Measurements from ENCODE around the gene TMEM168. TPM values are rescaled to one million over a fixed set of nuclear protein-coding genes. Genes with fewer than 3 reads are reported as not detected.

Gene TMEM168
- total RNA-seq, 8 experiments from 2014 or later, result 6.7 to 29.7 (median 14.3) TPM

DNA sequence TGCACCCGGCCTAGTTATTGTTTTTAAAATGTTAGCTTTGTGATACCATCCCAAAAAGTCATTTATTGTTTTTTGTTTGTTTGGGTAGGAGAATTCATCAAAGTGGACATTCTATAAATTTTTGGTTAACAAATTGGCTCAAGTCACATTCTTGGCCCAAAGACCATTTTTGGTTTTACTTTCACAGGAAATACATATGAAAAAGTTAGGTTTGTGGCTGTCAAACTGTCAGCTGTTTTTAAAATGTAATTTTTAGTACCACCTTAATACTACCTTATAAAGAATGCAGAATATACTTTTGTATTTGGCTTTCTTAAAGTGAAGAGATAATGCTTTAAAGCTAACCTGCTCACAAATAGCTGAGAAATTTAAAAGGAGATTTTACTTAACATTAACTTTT, 25.1 kb downstream of the TMEM168 start:
- in situ Hi-C loops (cut with MboI; ENCODE audit: low pct_unique_long_range_greater_than_20kb in 2 of 9, low sequenced_read_pairs in 9 of 9, unreplicated experiment in 9 of 9), result no loop called here
- H3K4me1 ChIP-seq (replicated peaks in 1 of 2), result no peaks in the 10 kb centered on the region

DNA sequence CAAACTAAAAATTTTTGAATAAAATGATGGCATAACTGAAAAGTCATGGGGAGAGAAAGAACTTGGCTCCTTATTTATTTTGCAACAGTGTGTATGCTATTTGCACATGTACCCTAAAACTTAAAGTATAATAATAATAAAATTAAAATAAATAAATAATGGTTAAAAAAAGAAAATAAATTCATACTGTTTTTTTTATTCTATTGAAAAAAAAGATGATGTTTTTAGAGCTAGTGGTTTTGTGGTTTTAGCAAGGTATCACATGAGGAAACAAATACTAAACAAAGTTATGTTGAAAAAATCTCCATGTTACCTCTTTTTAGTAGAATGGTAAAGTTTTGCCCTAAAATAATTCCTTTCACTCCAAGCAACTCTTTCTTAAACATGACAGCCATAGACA, 26.2 kb downstream of the TMEM168 start:
- ATAC-seq (replicated peaks in 6 of 8), result no peak
- no peak overlapping the region for H3K4me3 ChIP-seq
- H3K4me1 ChIP-seq (replicated peaks in 1 of 2), result no peaks in the 10 kb centered on the region
- in situ Hi-C loops (cut with MboI; ENCODE audit: low pct_unique_long_range_greater_than_20kb in 2 of 9, low sequenced_read_pairs in 9 of 9, unreplicated experiment in 9 of 9), result no loop called here
- no peak overlapping the region for H3K27ac ChIP-seq

More for the DNA sequence above, 25.1 kb downstream of the TMEM168 start:
- no peak for ATAC-seq (replicated peaks in 6 of 8)
- 90 to 100% (median 100%) methylated on average over 1 of the region's 1 CpG; no CpG with 5 or more reads in 6 of the 10 experiments for WGBS, 10 experiments
- H3K27ac ChIP-seq, result no peak overlapping the region
- no peak overlapping the region for H3K4me3 ChIP-seq

DNA sequence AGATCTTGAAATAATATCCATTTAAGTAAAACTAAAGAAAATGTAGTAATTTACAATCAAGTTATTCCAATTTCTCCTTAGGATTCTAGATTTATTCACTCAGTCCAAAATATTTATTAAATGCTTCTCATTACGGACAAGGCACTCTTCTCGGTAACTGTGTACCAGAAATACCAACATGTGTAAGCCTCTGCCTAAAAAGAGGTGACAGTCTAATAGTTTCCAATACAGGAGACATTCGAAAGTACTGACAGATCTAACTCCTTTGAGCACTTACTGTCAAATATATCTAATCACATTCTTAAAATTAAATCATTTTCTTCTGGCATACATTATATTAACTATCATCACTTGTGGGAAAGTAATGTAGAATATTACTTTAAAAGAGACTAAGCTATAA, 26.9 kb downstream of the TMEM168 start:
- in situ Hi-C loops (cut with MboI; ENCODE audit: low pct_unique_long_range_greater_than_20kb in 2 of 9, low sequenced_read_pairs in 9 of 9, unreplicated experiment in 9 of 9), result no loop called here
- WGBS, 10 experiments, result 78 to 100% (median 95%) methylated on average over 2 to 3 of the region's 3 CpGs
- Histone ChIP-seq H3K4me3 (no peak overlapping the region), H3K4me1 (replicated peaks in 1 of 2) (no peaks in the 10 kb centered on the region), H3K27ac (no peak overlapping the region)
- ATAC-seq (replicated peaks in 6 of 8), result no peak

DNA sequence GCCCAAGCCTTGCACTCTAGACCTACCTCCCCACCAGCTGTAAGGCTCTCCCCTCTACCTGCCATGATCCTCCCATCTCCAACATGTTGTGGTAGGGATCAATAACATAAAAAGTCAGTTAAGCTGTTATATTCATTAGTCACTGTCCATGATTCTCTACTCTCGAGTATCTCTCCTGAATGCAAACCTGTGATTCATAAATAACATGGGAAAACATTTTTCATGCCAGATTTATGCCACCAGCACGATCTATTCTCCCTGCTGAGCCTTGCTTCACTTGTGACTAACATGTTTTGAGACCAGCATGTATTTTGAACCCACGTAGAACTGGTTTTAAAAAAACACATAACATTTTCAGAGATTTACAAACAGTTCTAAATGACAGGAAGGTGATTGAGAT, 30.3 kb downstream of the TMEM168 start:
- Histone ChIP-seq H3K4me3 (no peak overlapping the region), H3K27ac (no peak overlapping the region), H3K4me1 (replicated peaks in 1 of 2) (no peaks in the 10 kb centered on the region)
- WGBS, 10 experiments, result 35 to 100% (median 75%) methylated on average over 1 to 3 of the region's 3 CpGs; no CpG with 5 or more reads in 1 of the 10 experiments
- in situ Hi-C loops (cut with MboI; ENCODE audit: low pct_unique_long_range_greater_than_20kb in 2 of 9, low sequenced_read_pairs in 9 of 9, unreplicated experiment in 9 of 9), result no loop called here
- no peak for ATAC-seq (replicated peaks in 6 of 8)

DNA sequence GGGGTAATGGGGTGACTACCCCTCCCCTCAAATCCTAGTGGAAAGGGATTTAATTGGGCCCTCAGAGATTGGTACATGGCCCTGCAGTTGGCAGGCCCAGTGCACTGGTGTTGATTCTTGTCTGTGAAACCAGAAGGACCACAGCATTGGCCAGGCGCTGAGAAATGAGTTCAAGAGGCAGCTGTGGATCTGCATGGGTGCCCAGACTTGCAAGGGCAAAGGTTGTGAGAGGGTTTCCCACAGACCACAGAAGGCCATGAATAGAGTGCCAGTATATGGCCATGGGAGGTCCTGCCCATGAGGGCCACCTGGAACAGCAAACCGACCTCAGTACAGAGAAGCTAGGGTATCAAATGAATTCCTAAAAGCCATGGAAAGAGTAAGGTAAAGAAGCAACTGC, 32.9 kb downstream of the TMEM168 start:
- Histone ChIP-seq H3K4me1 (replicated peaks in 1 of 2) (no peaks in the 10 kb centered on the region), H3K4me3 (no peak overlapping the region), H3K27ac (no peak overlapping the region)
- in situ Hi-C loops (cut with MboI; ENCODE audit: low pct_unique_long_range_greater_than_20kb in 2 of 9, low sequenced_read_pairs in 9 of 9, unreplicated experiment in 9 of 9), result no loop called here
- no peak for ATAC-seq (replicated peaks in 6 of 8)
- WGBS, 10 experiments, result 83 to 100% (median 90%) methylated on average over 1 to 2 of the region's 2 CpGs; no CpG with 5 or more reads in 7 of the 10 experiments

DNA sequence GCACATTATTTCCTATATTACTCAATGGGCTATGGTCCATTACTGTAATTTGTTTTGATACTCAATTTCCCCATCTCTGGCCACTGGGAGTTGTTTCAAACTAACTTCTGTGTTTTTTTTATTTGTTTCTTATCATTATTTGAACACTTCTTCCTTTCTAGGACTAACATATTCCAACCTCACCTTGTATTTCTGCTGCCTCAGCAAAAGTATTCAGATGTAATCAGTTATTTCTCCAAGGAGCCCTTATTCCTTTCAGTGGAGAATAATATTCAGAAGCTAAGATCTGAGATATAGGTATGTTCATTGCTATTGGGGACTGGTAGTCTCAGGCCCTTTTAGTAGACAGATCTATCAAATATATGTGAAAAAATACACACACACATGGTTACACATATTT, 36.9 kb downstream of the TMEM168 start:
- no peak overlapping the region for H3K4me3 ChIP-seq
- in situ Hi-C loops (cut with MboI; ENCODE audit: low pct_unique_long_range_greater_than_20kb in 2 of 9, low sequenced_read_pairs in 9 of 9, unreplicated experiment in 9 of 9), result no loop called here
- H3K27ac ChIP-seq, result no peak overlapping the region
- no peaks in the 10 kb centered on the region for H3K4me1 ChIP-seq (replicated peaks in 1 of 2)
- no peak for ATAC-seq (replicated peaks in 6 of 8)

DNA sequence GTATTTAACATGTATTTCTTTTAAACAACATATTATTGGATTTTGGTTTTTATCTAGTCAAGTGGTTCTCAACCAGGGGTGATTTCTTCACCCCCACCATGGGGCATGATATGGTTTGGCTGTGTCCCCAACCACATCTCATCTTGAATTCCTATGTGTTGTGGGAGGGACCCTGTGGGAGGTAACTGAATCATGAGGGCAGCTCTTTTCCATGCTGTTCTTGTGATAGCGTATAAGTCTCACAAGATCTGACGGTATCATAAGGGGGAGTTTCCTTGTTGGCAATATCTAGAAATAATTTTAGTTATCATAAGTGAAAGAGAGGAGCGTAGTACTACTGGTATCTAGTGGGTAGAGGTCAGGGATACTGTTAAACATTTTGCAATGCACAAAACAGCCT, 37.6 kb downstream of the TMEM168 start:
- in situ Hi-C loops (cut with MboI; ENCODE audit: low pct_unique_long_range_greater_than_20kb in 2 of 9, low sequenced_read_pairs in 9 of 9, unreplicated experiment in 9 of 9), result no loop called here
- H3K4me1 ChIP-seq (replicated peaks in 1 of 2), result no peaks in the 10 kb centered on the region
- H3K27ac ChIP-seq, result no peak overlapping the region
- WGBS, 10 experiments, result 60 to 100% (median 94%) methylated on average over 1 to 3 of the region's 3 CpGs; no CpG with 5 or more reads in 2 of the 10 experiments
- ATAC-seq (replicated peaks in 6 of 8), result no peak
- H3K4me3 ChIP-seq, result no peak overlapping the region

DNA sequence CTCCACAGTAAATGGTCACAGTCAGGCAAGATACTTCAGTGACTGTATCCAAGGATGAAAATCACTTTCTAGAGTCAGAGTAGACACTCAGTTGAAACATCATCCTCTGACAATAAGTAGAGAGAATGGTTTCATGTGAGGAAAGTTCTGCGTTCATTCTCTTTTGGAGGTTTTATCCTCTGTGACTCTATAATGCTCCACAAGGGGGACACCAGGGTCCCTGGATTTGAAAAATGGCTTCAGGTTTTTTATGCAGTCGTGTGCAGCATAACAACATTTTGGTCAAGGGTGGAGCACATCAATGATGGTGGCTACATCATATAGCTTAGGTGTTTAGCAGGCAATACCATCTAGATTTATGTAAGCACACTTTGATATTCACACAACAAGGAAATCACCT, 40.4 kb downstream of the TMEM168 start:
- in situ Hi-C loops (cut with MboI; ENCODE audit: low pct_unique_long_range_greater_than_20kb in 2 of 9, low sequenced_read_pairs in 9 of 9, unreplicated experiment in 9 of 9), result no loop called here
- H3K4me3 ChIP-seq, result no peak overlapping the region
- no peaks in the 10 kb centered on the region for H3K4me1 ChIP-seq (replicated peaks in 1 of 2)
- H3K27ac ChIP-seq, result no peak overlapping the region
- 7 to 79% (median 58%) methylated on average over 1 to 2 of the region's 2 CpGs; no CpG with 5 or more reads in 4 of the 10 experiments for WGBS, 10 experiments
- ATAC-seq (replicated peaks in 6 of 8), result no peak

DNA sequence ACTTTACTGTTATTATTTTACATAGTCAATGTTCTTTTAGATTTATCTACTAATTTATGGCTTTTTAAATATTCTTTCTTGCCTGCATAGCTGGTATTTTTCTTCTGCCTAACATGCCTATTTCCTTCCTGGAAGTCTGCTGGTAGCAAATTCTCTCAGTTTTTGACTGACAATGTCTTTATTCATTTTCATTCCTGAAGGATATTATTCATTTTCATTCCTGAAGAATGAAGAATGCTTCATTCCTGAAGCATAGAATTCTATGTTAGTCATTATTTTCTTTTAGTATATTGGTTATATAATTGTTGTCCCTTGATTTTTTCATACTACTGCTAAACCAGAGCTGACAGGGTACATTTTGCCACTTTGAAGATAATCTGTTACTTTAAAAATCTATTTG, 41.8 kb downstream of the TMEM168 start:
- ATAC-seq (replicated peaks in 6 of 8), result no peak
- H3K4me1 ChIP-seq (replicated peaks in 1 of 2), result no peaks in the 10 kb centered on the region
- no peak overlapping the region for H3K27ac ChIP-seq
- in situ Hi-C loops (cut with MboI; ENCODE audit: low pct_unique_long_range_greater_than_20kb in 2 of 9, low sequenced_read_pairs in 9 of 9, unreplicated experiment in 9 of 9), result no loop called here
- H3K4me3 ChIP-seq, result no peak overlapping the region

DNA sequence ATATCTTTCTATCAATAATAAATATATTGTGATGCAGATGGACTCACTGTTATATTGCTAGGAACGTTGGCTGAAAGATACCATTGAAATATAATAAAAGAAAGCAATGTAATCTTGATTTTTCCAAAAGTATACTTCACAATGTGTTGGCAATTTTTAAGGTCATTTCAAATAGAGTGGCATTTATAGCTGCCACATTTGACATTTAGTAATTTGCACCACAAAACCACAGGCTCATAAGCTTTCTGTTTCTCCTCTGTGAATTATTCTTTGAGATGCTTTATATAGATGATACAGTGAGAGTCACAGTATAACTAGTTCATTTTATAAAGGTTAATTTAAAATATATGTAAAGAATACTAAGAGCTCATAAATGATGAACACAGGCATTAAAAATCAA, 44.6 kb downstream of the TMEM168 start:
- in situ Hi-C loops (cut with MboI; ENCODE audit: low pct_unique_long_range_greater_than_20kb in 2 of 9, low sequenced_read_pairs in 9 of 9, unreplicated experiment in 9 of 9), result no loop called here
- no peak overlapping the region for H3K4me3 ChIP-seq
- ATAC-seq (replicated peaks in 6 of 8), result no peak
- 0 to 83% (median 59%) methylated on average over 1 of the region's 1 CpG for WGBS, 10 experiments
- no peaks in the 10 kb centered on the region for H3K4me1 ChIP-seq (replicated peaks in 1 of 2)
- H3K27ac ChIP-seq, result no peak overlapping the region

DNA sequence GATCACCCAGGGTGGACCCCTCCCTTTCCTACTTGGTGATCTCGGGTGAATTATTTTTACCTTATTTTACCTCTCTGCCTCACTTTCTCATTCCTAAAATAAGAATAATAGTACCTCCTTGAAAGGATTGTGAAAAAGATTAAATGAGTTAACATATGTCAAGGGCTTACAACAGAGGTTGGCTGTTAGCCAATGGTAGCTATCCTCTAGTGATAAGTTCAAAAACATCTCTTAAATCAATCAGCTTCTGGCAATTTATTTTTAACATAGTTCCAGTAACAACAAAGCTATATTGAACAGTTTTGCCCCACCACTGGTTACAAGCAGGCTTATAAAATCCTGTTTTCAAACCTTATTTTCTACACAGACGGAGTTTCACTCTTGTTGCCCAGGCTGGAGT, 45.4 kb downstream of the TMEM168 start:
- no peak overlapping the region for H3K27ac ChIP-seq
- 0 to 100% (median 83%) methylated on average over 1 to 2 of the region's 2 CpGs; no CpG with 5 or more reads in 1 of the 10 experiments for WGBS, 10 experiments
- H3K4me3 ChIP-seq, result no peak overlapping the region
- in situ Hi-C loops (cut with MboI; ENCODE audit: low pct_unique_long_range_greater_than_20kb in 2 of 9, low sequenced_read_pairs in 9 of 9, unreplicated experiment in 9 of 9), result no loop called here
- H3K4me1 ChIP-seq (replicated peaks in 1 of 2), result no peaks in the 10 kb centered on the region
- ATAC-seq (replicated peaks in 6 of 8), result no peak

DNA sequence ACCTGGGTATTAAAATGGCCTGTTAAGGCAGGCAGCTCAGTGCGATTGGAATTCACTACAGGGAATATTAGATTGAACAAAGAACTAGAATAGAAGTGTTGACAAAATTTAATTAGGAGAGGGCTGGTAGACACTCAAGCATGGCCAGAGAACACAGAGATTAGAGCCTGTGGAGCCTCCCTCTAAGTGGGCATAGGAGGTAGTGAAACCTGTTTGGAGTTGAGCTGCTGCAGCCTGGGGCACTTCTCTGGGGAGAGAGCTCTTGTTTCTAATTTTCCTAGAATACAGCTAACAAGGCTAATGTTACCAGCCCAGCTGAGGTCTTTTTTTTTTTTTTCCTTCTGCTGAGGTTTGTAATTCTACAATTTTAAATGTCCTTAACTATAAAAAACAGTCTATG, 46.4 kb downstream of the TMEM168 start:
- in situ Hi-C loops (cut with MboI; ENCODE audit: low pct_unique_long_range_greater_than_20kb in 2 of 9, low sequenced_read_pairs in 9 of 9, unreplicated experiment in 9 of 9), result no loop called here
- WGBS, 10 experiments, result 0 to 100% (median 90%) methylated on average over 1 of the region's 1 CpG; no CpG with 5 or more reads in 1 of the 10 experiments
- Histone ChIP-seq H3K4me1 (replicated peaks in 1 of 2) (no peaks in the 10 kb centered on the region), H3K4me3 (no peak overlapping the region), H3K27ac (no peak overlapping the region)
- ATAC-seq (replicated peaks in 6 of 8), result peak in 1 of 8 experiments; percentile 31

DNA sequence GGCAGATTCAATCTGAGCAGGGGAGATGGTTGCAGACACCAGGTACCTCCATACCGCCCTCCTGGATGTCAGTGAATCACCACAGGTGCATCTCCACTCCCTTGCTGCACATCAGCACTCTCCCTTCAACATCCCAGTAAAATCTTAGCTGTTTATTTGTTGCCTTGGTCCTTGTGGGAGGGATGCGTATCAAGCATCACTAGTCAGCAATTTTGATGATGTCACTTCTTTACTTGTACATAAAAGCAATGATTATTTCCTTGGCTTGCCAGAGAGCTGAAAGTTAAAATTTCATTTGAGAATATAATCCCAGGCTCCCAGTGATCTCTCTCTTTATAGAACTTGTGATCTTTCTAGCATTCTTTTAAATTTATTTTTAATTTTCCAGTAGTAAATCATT, 49.5 kb downstream of the TMEM168 start:
- in situ Hi-C loops (cut with MboI; ENCODE audit: low pct_unique_long_range_greater_than_20kb in 2 of 9, low sequenced_read_pairs in 9 of 9, unreplicated experiment in 9 of 9), result no loop called here
- Histone ChIP-seq H3K27ac (no peak overlapping the region), H3K4me1 (replicated peaks in 1 of 2) (no peaks in the 10 kb centered on the region), H3K4me3 (no peak overlapping the region)
- WGBS, 10 experiments, result 33 to 100% (median 73%) methylated on average over 1 to 2 of the region's 2 CpGs; no CpG with 5 or more reads in 4 of the 10 experiments
- ATAC-seq (replicated peaks in 6 of 8), result no peak

DNA sequence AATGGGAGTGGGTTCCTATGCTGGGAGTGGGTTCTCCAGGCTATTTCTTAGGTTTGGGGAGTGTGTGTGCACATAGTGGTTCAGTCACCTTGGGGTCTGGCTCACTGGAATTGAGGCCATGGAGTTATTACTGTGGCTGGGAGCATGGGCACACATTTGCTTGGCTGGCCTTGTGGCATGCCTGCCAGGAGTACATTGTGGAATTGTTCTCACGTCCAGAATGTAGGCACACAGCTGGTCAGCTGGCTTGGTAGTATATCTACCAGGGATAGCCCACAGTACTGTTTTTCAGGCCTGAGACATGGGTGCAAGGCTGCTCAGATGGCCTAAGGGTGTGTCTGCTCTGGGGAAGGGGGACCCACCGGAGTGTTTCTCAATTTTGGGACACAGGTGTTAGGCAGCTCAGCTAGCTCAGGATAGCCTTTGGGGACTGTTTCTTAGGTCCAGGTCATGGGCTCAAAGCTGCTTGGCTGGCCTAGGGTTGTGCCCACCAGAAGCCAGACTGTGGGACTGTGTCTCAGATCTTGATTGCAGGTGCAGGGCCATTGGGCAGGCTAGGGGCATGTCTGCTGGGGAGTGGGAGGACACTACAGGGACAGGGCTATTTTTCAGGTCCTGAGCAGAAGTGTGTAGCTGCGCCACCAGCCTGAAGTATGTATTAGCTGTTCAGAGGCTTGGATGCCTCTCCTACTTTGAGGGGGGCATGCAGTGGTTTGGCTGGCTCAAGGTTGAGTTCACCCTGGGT, 50.6 kb downstream of the TMEM168 start:
- H3K4me1 ChIP-seq (replicated peaks in 1 of 2), result no peaks in the 10 kb centered on the region
- in situ Hi-C loops (cut with MboI; ENCODE audit: low pct_unique_long_range_greater_than_20kb in 2 of 9, low sequenced_read_pairs in 9 of 9, unreplicated experiment in 9 of 9), result no loop called here
- WGBS, 10 experiments, result 50 to 83% (median 60%) methylated on average over 1 of the region's 3 CpGs; no CpG with 5 or more reads in 7 of the 10 experiments

More for the DNA sequence above, 50.6 kb downstream of the TMEM168 start:
- no peak overlapping the region for H3K27ac ChIP-seq
- no peak overlapping the region for H3K4me3 ChIP-seq
- no peak for ATAC-seq (replicated peaks in 6 of 8)
